Non-pigmented ciliary epithelial cell (primary cell): ENCODE data around the gene ITGA3.

Source experiments
- DNase-seq: peaks from one replicate; pipeline ENCODE4 v3.0.0-alpha.2; 2010; ENCODE audit warnings: low read depth

ITGA3 gene

DNA sequence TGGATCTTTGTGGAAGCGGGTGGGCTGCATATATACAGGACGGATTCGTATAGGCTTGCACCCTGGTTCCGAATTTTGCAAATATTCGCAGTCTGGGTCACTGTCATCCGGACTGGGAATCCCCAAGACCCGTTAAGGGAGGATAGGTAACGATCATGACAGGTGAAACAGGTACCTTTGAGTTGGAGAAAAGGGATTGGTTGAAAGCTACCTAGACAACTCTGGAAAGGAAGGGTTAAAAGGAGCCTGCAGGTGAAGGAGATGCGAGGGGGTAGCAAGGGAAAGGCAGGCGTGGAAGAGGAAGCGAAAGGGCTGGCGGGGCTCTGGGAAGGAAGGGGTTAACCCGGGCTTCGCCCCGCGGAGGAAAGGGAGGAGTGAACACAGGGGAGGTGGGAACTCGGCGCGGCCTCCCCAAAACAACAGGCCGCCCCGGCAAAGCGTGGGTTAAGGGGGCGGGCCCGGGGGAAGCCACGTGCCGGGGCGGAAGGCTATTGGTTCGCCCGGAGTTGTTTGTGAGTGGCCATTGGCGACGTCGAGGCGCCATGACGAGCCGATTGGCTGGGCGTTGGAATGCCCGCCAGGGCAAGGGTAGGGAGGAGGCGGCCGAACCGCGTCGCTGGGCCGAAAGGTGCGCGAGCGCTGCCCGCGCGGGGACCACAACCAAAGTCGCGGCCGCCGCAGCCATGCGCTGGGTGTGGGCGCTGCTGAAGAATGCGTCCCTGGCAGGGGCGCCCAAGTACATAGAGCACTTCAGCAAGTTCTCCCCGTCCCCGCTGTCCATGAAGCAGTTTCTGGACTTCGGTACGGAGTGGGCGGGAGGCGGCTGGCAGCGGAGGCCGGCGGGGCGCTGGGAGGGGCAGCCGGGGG is 39.1 kb downstream of the ITGA3 start, which contains the start of gene PDK2:
PDK2 (plus strand) TSS at position 599 of the 867 bp plus-strand sequence; CDS start at position 684, 85 bp downstream.
- DNase-seq, result peak; percentile 75

DNA sequence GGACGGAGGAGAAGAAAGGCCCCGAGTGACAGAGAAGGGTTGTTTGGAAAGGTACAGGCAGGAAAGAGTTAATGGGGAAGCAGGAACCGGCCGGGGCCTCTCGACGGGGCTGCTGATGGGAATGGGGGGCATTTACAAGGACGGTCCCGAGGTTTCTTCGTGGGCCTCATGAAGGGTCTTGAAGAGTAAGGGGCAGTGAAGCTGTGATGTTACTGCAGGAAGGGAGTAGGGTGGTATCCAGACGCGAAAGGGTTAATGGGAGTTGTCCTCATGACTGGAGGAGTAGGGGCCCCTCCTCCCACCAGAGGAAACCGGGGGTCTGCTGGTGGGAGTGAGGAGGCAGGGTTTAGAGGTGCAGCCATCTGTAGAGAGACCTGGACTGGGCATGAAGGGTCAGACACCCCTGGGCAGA is 39.7 kb downstream of the ITGA3 start:
- DNase-seq, result no peak

DNA sequence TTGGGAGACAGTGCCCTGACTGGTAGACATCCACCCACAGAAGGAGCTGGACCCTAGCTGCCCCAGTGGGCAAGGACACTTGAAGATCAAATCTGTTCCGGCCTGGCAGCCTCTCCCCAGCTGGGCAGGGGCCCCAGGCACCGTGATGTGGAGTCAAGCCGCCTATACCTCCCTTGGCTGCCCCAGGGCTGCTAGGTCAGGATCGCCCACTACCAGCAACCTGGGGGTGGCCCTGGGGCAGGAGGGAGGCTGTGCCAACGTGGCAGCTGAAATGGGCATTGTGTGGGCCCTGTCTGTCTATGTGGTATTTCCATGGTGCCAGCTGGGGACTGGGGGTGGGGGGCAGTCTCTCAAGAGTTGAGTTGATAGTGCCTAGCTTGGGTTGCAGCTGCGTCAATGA is 40.2 kb downstream of the ITGA3 start:
- no peak for DNase-seq

DNA sequence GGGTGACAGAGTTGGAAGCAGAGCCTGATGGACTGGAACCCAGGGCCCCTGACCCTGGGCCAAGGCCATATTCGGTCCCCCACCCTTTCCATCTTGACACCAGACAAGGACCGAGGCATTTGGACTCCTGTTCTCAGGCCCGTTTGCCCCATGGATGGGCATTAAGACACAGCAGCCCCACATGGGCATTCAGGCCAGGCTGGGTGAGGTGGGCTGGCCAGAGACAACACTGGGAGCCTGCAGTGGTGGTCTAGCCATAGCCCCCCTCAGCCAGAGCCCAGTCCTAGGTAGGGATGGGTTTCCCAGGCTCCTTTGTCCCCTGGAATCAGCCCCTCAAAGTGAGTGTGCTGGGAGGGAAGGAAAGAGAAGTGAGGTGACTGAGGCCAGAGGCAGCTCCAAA is 40.8 kb downstream of the ITGA3 start:
- DNase-seq, result no peak

DNA sequence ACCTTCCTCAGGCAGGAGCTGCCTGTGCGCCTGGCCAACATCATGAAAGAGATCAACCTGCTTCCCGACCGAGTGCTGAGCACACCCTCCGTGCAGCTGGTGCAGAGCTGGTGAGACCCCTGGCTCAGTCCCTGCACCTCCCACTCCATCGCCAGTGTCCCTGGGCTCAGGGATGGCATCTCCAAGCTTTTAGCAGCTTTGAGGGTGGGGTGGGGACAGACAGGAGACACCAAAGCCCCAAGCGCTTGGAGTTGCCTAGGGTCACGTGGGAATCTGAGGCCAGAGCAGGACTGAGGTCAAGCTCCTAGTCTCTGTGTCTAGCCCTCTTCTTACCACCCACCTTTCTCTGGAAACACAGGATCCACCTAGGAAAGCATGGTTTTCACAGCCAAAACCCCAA is 41.5 kb downstream of the ITGA3 start:
- DNase-seq, result no peak

DNA sequence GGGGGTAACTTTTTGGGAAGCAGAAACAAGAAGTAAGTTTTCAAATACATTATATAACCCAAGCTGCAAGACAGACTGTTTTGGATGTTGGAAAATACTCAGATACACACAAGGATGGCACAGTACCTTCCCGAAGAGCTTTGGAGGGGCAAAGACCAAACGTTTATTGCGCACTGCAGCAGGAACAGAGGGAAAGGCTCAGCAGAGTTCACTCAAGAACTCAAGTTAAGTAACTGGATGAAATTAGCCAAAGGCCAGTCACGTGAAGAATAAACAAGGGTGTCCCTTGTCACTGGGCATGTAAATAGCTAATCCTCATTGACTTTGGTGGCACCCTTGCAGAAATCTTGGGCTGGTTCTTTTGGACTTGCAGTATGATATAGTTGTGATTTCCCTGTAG is 42.0 kb downstream of the ITGA3 start:
- DNase-seq, result no peak

DNA sequence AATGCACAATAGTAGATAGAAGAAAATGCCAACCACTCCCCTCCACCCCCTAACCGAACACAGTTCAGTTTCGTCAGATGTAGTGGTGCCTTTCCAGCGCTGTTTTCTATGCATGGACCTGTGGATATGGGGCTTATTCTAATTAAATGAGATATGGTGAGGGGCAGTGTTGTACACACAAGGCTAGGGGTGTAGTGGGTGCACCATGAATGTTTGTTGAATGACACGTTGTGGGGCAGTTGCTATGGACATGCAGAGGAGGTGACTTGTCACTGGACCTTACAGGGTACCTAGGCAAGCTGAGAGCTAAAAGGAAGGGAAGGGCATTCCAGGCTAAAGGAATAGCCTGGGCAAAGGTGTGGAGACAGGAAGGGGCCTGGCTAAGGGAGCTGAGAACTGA is 42.7 kb downstream of the ITGA3 start:
- no peak for DNase-seq

DNA sequence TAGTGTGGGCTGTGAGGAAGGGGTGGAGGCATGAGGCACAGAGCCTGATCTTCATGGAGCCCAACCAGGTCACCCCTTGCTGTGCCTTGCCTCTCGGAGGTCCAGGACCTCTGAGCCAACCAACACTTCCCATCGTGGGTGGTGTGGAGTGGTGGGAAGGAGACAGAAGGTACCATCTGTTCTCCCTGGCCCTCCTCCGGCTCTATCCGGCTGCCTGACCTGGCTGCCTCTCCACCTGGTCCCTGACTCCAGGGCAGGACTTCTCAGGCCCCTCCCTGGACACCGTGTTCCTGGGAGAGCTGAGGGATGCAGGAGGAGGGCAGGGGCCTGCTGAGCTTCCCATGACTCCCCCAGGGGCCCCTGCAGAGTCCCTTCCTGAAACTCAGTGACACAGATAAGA is 43.1 kb downstream of the ITGA3 start:
- no peak for DNase-seq

DNA sequence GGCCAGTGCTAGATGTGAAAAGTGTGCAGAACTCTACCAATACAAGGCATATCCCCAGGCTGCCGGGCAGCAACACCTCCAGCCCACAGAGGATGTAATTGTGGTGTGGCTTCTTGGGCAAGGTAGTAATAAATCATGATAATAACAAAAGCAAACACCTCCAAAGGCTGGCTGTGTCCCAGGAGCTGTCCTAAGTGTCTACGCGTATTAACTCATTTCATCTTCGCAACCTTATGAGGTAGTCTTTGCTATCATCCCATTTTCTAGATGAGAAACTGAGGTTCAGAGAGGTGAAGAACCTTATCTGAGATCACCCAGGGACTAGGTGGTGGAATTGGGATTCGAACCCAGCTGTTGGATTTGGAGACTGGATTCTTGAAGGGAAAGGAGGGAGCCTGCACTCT is 44.6 kb downstream of the ITGA3 start:
- no peak for DNase-seq

DNA sequence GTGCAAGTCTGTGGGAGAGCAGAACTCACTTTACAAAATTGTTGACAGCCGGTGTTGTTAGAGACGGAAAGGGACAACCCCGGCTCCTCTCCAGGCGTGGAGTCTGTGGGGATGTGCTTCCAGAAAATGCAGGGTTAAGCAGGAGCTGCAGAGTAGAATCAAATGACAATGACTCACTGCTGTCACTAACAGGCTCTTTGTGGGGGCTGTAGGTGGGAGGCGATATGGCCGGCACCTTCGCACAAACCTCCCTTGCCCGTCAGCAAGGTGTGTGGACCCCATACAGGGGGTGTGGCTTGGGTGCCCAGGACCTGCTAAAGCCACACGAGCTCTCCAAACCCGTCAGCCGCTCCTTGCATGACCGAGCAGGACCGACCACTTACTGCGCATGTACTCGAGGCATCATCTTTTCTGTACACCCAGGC is 45.0 kb downstream of the ITGA3 start:
- no peak for DNase-seq

DNA sequence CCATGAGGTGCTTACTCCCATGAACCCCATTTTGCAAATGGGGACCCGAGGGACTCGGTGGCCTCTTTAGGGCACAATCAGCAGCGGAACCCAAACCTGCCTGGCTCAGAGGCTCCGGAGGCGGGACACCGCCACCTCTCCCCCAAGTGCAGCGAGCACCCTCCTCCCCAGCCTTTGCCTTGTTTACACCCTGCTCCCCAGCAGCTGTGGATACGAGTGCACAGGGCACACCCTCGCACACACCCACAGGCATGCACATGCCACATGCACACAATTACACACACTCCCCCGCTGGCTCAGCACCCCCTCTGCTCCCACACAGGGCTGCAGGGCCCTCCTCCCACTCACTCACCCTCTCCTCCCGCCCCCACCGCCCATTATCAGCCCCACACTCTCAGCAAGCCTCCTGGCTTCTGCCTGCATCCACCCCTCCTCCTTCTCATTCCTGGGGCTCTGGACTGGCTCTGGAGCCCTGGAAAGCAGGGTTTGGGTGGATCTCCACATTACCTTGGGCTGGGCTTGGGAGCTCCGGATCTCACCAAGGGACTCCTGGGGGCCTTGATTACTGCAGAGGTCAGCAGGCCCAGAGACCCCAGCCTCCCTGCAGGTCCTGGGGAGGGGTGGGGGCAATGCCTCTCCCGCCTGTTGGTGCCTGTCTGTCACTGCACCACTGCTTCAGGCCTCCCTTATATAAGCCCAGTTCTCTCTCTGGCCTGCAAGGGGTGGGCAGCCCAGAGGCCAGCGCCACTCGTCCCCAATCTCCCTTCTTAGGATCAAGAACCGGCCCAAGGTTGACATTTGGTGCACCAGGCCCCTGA is 45.6 kb downstream of the ITGA3 start:
- no peak for DNase-seq

DNA sequence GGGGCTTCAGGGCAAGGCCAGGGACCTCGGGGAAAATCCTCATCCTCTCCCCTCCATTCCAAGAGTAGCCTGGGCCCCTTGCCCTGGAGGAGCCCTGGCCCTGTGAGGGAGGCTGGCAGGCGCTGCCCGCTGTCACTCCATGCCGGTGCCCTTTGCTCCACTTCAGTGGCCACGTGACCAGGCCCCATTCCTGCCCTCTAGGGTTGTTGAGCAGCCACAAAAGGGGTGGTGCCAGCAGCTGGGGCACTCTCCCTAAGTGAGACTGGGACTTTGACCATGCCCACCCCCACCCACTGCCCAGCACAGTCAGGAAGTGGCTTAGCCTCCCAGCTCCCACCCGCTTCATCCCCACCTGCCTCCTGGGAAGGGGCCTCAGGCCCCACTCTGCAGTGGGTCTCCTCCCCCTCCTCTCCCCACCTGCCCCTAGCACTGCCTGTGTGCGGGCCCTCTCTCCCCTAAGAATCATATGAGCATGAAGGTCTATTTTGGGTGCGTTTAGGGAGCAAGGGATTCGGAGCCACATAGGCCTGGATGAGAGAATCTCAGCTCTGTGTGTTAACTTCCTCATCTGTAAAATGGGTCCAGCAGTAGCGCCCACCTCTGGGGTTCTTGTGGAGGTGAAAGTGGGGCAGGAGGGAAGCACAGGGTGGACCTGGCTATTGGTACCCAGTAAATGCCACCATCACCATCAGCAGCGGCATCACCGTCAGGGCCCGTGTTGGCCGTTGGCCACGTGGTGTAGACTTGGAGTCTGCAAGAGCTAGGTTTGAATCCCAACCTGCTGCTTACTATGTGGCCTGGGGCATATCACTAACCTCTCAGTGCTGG is 46.5 kb downstream of the ITGA3 start:
- DNase-seq, result no peak

DNA sequence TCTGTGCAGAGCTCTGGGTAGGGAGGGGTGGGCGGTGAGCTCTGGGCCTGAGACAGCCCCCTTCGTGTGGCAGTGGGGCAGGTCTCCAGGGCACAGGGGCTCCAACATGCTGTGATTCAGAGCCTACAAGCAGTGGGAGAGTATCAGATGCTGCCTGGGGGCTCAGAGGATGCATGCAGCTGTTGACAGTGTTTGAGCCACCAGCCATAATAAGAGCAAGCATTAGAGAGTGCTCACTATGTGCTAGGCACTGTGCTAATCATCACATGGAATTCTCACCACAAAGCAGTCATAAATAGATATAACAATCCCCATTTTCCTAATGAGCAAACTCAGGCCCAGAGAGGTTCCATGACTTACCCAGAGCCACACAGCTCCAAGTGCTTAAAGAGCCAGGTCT is 47.3 kb downstream of the ITGA3 start:
- no peak for DNase-seq

DNA sequence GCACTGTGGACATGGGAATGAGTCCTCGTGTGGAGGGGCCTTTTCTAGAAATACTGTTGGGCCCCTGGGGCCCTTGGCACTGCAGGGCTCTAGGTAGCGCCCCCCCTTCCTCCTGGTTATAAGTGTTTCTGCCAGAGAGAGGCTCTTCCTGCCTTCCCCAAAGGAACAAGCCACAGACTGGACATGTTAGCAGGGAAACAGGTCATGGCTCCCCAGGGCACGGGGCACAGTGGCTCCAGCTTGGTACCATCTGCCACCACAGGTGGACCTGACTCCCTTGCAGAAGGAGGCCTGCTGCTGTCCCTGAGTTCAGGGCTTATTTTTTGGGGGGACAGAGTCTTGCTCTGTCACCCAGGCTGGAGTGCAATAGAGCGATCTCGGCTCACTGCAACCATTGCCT is 48.0 kb downstream of the ITGA3 start:
- DNase-seq, result no peak

DNA sequence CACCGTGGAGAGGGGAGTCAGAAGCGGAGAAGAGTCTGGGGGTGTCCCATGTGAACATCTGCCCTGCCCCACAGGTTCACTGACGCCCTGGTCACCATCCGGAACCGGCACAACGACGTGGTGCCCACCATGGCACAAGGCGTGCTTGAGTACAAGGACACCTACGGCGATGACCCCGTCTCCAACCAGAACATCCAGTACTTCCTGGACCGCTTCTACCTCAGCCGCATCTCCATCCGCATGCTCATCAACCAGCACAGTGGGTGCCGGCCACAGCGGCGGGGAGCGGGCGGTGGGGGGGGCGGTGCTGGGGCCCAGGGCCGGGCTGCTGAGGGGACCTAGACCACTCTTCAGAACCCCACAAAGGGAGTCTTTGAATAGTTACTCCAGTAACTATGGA is 49.9 kb downstream of the ITGA3 start:
- no peak for DNase-seq

DNA sequence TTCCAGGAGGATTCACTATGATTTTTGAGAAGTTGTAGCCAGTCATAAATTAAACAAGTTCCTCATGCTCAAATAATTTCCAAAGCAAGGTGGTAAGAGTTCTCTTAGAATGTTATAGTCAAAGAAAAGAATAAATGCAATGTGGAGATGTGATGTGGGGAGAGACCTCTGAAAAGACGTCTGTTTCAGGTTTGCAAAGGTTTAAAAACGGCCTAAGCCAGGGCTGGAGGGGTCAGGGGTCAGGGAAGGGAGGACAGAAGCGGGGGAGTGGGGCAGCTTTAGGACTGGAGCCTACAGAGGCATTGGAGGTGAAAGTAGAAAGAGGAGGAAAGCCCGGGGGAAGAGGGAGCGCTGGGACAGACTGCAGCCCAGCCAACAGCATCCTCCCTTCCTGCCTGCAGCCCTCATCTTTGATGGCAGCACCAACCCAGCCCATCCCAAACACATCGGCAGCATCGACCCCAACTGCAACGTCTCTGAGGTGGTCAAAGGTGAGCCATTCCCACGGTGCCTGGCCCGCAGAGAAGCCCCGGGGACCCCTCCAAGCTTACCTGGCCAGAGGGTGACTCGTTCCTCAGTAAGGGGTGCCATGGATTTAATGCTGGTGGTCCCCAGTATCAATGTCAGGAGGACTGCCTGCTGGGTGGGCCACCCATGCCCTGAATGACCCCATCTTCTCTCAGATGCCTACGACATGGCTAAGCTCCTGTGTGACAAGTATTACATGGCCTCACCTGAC is 50.7 kb downstream of the ITGA3 start:
- no peak for DNase-seq

DNA sequence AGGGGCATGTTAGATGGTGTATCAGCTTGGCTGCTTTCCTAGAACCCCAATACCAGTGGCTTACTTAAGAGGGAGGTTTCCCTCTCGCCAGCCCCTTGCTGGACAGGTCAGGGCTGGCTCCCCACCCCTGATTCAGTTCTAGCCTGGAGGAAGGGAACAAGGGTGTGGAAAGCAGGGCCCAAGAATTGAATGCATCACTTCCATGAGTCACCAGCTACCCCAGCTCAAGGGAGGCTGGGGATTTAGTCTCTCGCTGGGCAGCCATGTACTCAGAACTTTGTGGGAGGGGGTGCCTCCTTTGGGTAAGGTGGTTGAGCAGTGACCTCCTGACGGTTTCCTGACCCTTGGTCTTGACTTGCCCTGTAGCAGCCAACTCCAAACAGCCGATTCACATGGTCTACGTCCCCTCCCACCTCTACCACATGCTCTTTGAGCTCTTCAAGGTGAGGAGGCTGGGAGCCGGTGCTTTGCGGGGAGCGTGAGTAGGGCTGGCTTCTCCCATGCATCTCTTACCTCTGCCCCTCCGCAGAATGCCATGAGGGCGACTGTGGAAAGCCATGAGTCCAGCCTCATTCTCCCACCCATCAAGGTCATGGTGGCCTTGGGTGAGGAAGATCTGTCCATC is 52.0 kb downstream of the ITGA3 start:
- DNase-seq, result no peak

DNA sequence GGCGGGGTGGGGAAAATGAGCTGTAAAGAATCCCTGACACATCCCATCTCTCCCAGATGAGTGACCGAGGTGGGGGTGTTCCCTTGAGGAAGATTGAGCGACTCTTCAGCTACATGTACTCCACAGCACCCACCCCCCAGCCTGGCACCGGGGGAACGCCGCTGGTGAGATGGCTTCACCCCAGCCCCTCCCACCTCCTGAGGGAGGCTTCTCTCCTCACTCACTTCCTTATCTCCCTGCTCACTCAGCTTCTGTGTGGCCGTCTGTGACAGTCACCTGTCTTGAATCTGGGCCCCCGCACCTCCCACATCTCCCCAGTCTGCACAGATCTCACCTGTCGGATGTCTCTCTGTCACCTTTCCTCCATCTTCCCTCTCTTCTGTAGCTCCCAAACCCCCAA is 52.6 kb downstream of the ITGA3 start:
- no peak for DNase-seq

DNA sequence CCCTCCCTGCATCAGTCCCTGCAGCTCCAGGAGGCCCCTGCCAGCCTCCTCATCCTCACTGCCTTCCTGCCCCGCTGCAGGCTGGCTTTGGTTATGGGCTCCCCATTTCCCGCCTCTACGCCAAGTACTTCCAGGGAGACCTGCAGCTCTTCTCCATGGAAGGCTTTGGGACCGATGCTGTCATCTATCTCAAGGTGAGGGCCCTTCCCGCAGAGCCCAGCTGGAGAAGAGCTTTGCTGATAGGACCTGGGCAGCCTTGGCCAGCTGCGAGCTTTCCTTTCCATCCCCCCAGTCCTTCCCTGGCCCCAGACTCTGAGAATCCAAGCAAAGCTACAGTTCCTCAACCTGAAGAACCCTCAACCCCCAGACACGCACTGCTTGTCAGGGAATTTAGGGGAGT is 53.3 kb downstream of the ITGA3 start:
- no peak for DNase-seq

DNA sequence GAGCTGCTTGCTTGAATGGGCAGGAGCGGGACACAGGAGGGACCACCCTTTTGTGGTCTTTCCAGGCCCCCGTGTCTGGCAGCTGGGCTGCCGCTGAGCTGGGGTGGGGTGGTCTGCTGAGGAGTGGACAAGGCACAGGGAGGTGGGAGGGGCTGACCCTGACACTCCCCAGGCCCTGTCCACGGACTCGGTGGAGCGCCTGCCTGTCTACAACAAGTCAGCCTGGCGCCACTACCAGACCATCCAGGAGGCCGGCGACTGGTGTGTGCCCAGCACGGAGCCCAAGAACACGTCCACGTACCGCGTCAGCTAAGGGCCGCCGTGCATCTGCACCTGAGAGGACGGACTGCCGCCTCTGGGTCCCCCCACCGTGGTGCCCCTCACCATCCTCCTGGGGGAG is 53.9 kb downstream of the ITGA3 start:
- no peak for DNase-seq
